Endothelial cell of umbilical vein (primary cell): ENCODE measurements around the gene IMPG2. TPM values are rescaled to one million over a fixed set of nuclear protein-coding genes. Genes with fewer than 3 reads are reported as not detected.

Source experiments
- BruUV-seq: library from RNA; stranded (reverse); fragments of 400-500 nt; replicated peaks from 2 replicates; lab custom pipeline; 2021; lab: Mats Ljungman, UMichigan
- CTCF ChIA-PET: fragments of 300-600, 350-600 bp; sonication (Branson Sonifier 250); formaldehyde crosslinking; loops from one replicate; lab custom pipeline; 2021; ENCODE audit warnings: antibody characterized with exemption, inconsistent platforms; lab: Charles Lee
- POLR2A ChIA-PET: fragments of 300-600, 350-600 bp; sonication (Branson Sonifier 250); formaldehyde crosslinking; loops from one replicate; lab custom pipeline; 2021; ENCODE audit warnings: antibody characterized with exemption, inconsistent platforms; lab: Charles Lee
- DNase-seq: peaks from one replicate; pipeline ENCODE4 v3.0.0-alpha.2; 2011; ENCODE audit warnings: low read depth, low spot score
- FAIRE-seq: peaks from 2 replicates; lab custom pipeline; 2011; peaks lifted over from hg19 to GRCh38; lab: Jason Lieb, UNC
- H2AFZ ChIP-seq: 2 replicates; pipeline ENCODE4 v1.6.0; 2012; ENCODE audit warnings: low read depth, low read length, control low read depth, inconsistent platforms
- H3K27ac ChIP-seq: 2 replicates; pipeline ENCODE4 v1.5.1; 2011; ENCODE audit warnings: low read depth, mild to moderate bottlenecking, control low read depth, low read length, moderate library complexity; ENCODE audit not compliant: insufficient read depth
- H3K27me3 ChIP-seq, 2 experiments: 2 replicates each; pipeline versions ENCODE4 v1.6.0 to v1.6.1; 2011; ENCODE audit warnings: low read length in 2 of 2, mixed read lengths in 1 of 2; ENCODE audit not compliant: control insufficient read depth in 2 of 2, insufficient read depth in 2 of 2
- H3K36me3 ChIP-seq, 2 experiments: 2 replicates in 1 of 2; 3 replicates in 1 of 2; pipeline ENCODE4 v1.5.1; 2011; ENCODE audit warnings: low read length in 2 of 2, mild to moderate bottlenecking in 1 of 2, moderate library complexity in 1 of 2; ENCODE audit not compliant: control insufficient read depth in 2 of 2, insufficient read depth in 2 of 2; ENCODE audit errors: extremely low read depth in 1 of 2
- H3K4me1 ChIP-seq: 3 replicates; pipeline ENCODE4 v1.5.1; 2011; ENCODE audit warnings: mild to moderate bottlenecking, low read length; ENCODE audit not compliant: control insufficient read depth, insufficient read depth; ENCODE audit errors: extremely low read depth
- H3K4me2 ChIP-seq: 2 replicates; pipeline ENCODE4 v1.6.1; 2011; ENCODE audit warnings: low read length, control low read depth, mixed read lengths; ENCODE audit not compliant: insufficient read depth
- H3K4me3 ChIP-seq, 3 experiments: fragments of 200-600 bp in 1 of 3; sonication (generic), shearing (Covaris generic) in 1 of 3; replicated peaks in 1 of 3; 2 replicates each; pipeline ENCODE4 v1.5.1; 2011 to 2016; ENCODE audit warnings: control low read depth in 3 of 3, low read length in 3 of 3, mild to moderate bottlenecking in 2 of 3, inconsistent platforms in 1 of 3, low read depth in 1 of 3, moderate library complexity in 1 of 3; ENCODE audit not compliant: insufficient read depth in 1 of 3
- H3K79me2 ChIP-seq: 2 replicates; pipeline ENCODE4 v1.6.0; 2012; ENCODE audit warnings: low read length, inconsistent platforms; ENCODE audit not compliant: control insufficient read depth, insufficient read depth
- H3K9ac ChIP-seq: replicated peaks from 2 replicates; pipeline ENCODE3; 2011; ENCODE audit warnings: low read length, control low read depth; ENCODE audit not compliant: insufficient read depth; ENCODE audit errors: extremely low read depth
- H3K9me1 ChIP-seq: replicated peaks from 3 replicates; pipeline ENCODE4 v1.6.0; 2011; ENCODE audit warnings: mild to moderate bottlenecking, low read length; ENCODE audit not compliant: control insufficient read depth, insufficient read depth; ENCODE audit errors: extremely low read depth
- H3K9me3 ChIP-seq: replicated peaks from 2 replicates; pipeline ENCODE4 v1.5.1; 2012; ENCODE audit warnings: low read length, inconsistent platforms; ENCODE audit not compliant: control insufficient read depth, insufficient read depth
- H4K20me1 ChIP-seq: replicated peaks from 2 replicates; pipeline ENCODE3; 2011; ENCODE audit warnings: mild to moderate bottlenecking, low read length; ENCODE audit not compliant: control insufficient read depth, insufficient read depth; ENCODE audit errors: extremely low read depth
- CTCF ChIP-seq, 2 donors: IDR thresholded peaks; 1 replicate in 1 of 2; 2 replicates in 1 of 2; pipeline ENCODE4 v1.5.1; 2011; ENCODE audit warnings: low read length in 2 of 2, mild to moderate bottlenecking in 2 of 2, moderate library complexity in 2 of 2, control low read depth in 1 of 2, inconsistent platforms in 1 of 2, low read depth in 1 of 2; ENCODE audit not compliant: insufficient read depth in 1 of 2; ENCODE audit errors: extremely low read depth in 1 of 2
- EZH2 ChIP-seq: IDR thresholded peaks from 2 replicates; pipeline ENCODE4 v1.6.1; 2012; ENCODE audit warnings: borderline replicate concordance, low read depth, mild to moderate bottlenecking, moderate library complexity, low read length, inconsistent platforms; ENCODE audit not compliant: severe bottlenecking
- FOS ChIP-seq: IDR thresholded peaks from 2 replicates; pipeline ENCODE4 v1.6.1; 2011; ENCODE audit warnings: mild to moderate bottlenecking, low read length, moderate library complexity, borderline replicate concordance; ENCODE audit not compliant: insufficient read depth
- GATA2 ChIP-seq: IDR thresholded peaks from 2 replicates; pipeline ENCODE4 v1.7.0; 2011; ENCODE audit warnings: low read depth, mild to moderate bottlenecking, moderate library complexity, mixed read lengths, low read length; ENCODE audit not compliant: insufficient read length, insufficient read depth
- JUN ChIP-seq: IDR thresholded peaks from 2 replicates; pipeline ENCODE4 v1.6.1; 2011; ENCODE audit warnings: borderline replicate concordance, low read depth; ENCODE audit not compliant: insufficient read length, insufficient read depth
- MYC ChIP-seq: IDR thresholded peaks from one replicate; pipeline ENCODE4 v1.6.1; 2011; ENCODE audit warnings: mild to moderate bottlenecking, low read depth, low read length
- POLR2A ChIP-seq: IDR thresholded peaks from 2 replicates; pipeline ENCODE4 v1.6.1; 2012; ENCODE audit warnings: low read depth, mild to moderate bottlenecking, control low read depth, low read length
- POLR2AphosphoS5 ChIP-seq: IDR thresholded peaks from 2 replicates; pipeline ENCODE4 v1.6.1; 2012; ENCODE audit warnings: low read depth, mild to moderate bottlenecking, control low read depth, low read length, moderate library complexity; ENCODE audit not compliant: insufficient read depth
- dilution Hi-C: fragments of 300-500 bp; cut with MboI; formaldehyde crosslinking; loops from one replicate; pipeline ENCODE4 v1.15.0; 2019; ENCODE audit warnings: low sequenced_read_pairs; ENCODE audit not compliant: extremely low pct_ligation_motif_present
- intact Hi-C: fragments of 100-400 bp; cut with micrococcal nuclease; formaldehyde crosslinking; loops from one replicate; pipeline ENCODE4 v1.10.0; 2022
- polyA plus RNA-seq, 4 experiments: library from polyadenylated mRNA; depleted of rRNA in 3 of 4; stranded (reverse) in 3 of 4; unstranded in 1 of 4; fragments of >200 nt; gene quantifications; 2 replicates each; pipeline versions ENCODE4 v1.2.1 to v1.2.3, GENCODE V29; 2011 to 2012; ENCODE audit warnings: missing spikeins in 1 of 4
- total RNA-seq: library from RNA; stranded (reverse); gene quantifications from 2 replicates; pipeline ENCODE4 v1.2.3, GENCODE V29; 2021
- TF ChIP-seq, protein P1 (sequence below): IDR thresholded peaks from 2 replicates; pipeline ENCODE4 v1.6.1; 2011; ENCODE audit not compliant: insufficient read depth, insufficient read length

IMPG2 gene
- total and polyA plus RNA-seq, 2 donors (not counting 3 experiments of a cell fraction or from before 2014, with no cell fraction given) = 0.39 to 0.71 TPM

DNA sequence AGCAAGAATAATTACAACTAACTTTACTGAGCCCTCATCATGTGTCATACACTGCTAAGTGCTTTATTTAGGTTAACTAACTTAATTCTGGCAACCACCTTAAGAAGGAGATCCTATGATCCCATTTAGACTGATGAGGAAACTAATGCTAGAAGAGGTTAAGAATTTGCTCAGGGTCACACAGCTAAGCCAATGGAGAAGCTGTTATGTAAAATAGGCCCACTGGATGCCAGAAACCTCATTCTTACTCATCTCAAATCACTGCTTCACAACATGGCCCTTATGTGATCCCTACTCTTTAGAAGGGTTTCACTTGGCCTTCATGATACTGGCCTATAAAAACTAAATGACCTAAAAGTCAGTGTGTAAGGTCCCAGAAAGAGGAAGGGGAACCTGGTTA lies 41.2 kb downstream of the IMPG2 start:
- Histone ChIP-seq H3K4me2 (no peak overlapping the region), H4K20me1 (no peaks in the 10 kb centered on the region), H3K36me3 (no peaks in the 10 kb centered on the region), H3K9me3 (no peaks in the 10 kb centered on the region), H3K27me3 (no peaks in the 10 kb centered on the region), H3K4me3 (no peak overlapping the region), H3K9me1 (no peaks in the 10 kb centered on the region), H3K9ac (no peak overlapping the region), H3K79me2 (no peaks in the 10 kb centered on the region), H2AFZ (no peak overlapping the region), H3K27ac (no peak overlapping the region), H3K4me1 (no peaks in the 10 kb centered on the region)
- BruUV-seq = no TSS peak
- CTCF ChIA-PET = no interaction called here
- FAIRE-seq (no peak), DNase-seq (no peak)
- TF ChIP-seq MYC = no peak
- TF ChIP-seq FOS = no peak
- no peak for TF ChIP-seq GATA2
- TF ChIP-seq EZH2 = no peak
- TF ChIP-seq, protein P1, sequence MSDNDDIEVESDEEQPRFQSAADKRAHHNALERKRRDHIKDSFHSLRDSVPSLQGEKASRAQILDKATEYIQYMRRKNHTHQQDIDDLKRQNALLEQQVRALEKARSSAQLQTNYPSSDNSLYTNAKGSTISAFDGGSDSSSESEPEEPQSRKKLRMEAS = no peak
- TF ChIP-seq POLR2A = no peak
- TF ChIP-seq POLR2AphosphoS5 = no peak
- no peak for TF ChIP-seq JUN
- TF ChIP-seq CTCF (IDR thresholded peaks at IDR 0.05; ENCODE audit: extremely low read depth in 1 of 2, insufficient read depth in 1 of 2, low read depth in 1 of 2, low read length in 2 of 2) = no peak
- dilution Hi-C loops (no loop called here), intact Hi-C loops (no loop called here)
- POLR2A ChIA-PET = no interaction called here
